ENCODE data around the gene CDCA8. TPM values are rescaled to one million over a fixed set of nuclear protein-coding genes. Genes with fewer than 3 reads are reported as not detected.

CDCA8 gene
- total RNA-seq, 4 donors from 2014 or later, result 0.18 to 5.9 TPM; not detected in 2

DNA sequence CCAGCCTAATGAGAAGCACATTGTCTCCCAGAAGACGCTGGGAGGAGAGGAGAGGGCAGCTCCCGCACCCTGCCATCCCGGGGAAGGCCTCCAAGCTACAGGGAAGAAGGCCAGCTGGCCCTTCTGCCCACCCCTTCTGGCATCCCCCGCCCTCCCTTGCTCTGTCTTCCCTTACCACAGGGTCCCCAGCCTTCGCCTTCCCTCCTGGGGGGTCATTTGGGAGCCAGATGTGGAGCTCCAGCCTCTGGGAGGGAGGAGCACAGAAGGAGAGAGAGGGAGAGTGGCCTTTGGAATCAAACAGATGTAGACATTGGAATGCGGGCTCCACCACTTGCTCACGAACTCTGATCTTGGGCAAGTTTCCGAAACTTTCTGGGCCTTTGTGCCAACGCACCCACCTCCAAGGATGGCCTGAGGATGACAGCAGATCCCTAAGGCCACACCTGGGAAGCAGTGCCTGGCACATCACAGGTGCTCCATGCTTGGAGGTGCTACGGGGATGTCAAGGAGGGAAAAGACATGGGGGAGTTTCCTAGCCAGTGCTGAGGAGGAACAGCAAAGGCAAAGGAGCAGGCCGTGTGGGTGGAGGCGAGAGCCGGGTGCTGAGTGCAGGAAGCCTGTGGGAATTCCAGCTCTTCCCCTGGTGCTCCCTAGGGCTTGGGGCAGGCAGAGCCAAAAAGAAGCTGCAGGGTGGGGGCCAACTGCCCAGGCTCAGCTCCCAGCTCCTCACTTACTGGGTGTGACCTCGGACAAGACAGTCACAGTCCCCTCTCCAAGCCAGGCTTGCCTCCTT, 34.5 kb upstream of the CDCA8 start:
- no peak overlapping the region for H3K4me3 ChIP-seq
- no peaks in the 10 kb centered on the region for H3K36me3 ChIP-seq
- no peaks in the 10 kb centered on the region for H3K27me3 ChIP-seq
- TF ChIP-seq CTCF (IDR thresholded peaks at IDR 0.05) (no peak), POLR2A (IDR thresholded peaks at IDR 0.05) (no peak)
- DNase-seq, result no peak
- no peaks in the 10 kb centered on the region for H3K4me1 ChIP-seq
- intact Hi-C loops (cut with DNase I; ENCODE audit: low total_unique reads), result no loop called here
- no peak overlapping the region for H3K27ac ChIP-seq
- H3K9me3 ChIP-seq, result no peaks in the 10 kb centered on the region

GRCh38 chr1:37658486-37658885, 33.8 kb upstream of the CDCA8 start:
- TF ChIP-seq CTCF (IDR thresholded peaks at IDR 0.05) (no peak), POLR2A (IDR thresholded peaks at IDR 0.05) (no peak)
- intact Hi-C loops (cut with DNase I; ENCODE audit: low total_unique reads), result no loop called here

GRCh38 chr1:37660664-37661063, 31.7 kb upstream of the CDCA8 start:
- Histone ChIP-seq H3K36me3 (no peaks in the 10 kb centered on the region), H3K4me3 (no peak overlapping the region), H3K4me1 (no peaks in the 10 kb centered on the region), H3K27me3 (no peaks in the 10 kb centered on the region), H3K9me3 (no peaks in the 10 kb centered on the region), H3K27ac (no peak overlapping the region)
- DNase-seq, result no peak
- intact Hi-C loops (cut with DNase I; ENCODE audit: low total_unique reads), result no loop called here
- TF ChIP-seq CTCF (IDR thresholded peaks at IDR 0.05) (no peak), POLR2A (IDR thresholded peaks at IDR 0.05) (no peak)

More at GRCh38 chr1:37658486-37658885, 33.8 kb upstream of the CDCA8 start:
- no peak overlapping the region for H3K4me3 ChIP-seq
- H3K4me1 ChIP-seq, result no peaks in the 10 kb centered on the region
- no peaks in the 10 kb centered on the region for H3K36me3 ChIP-seq
- DNase-seq, result no peak
- no peaks in the 10 kb centered on the region for H3K27me3 ChIP-seq
- no peaks in the 10 kb centered on the region for H3K9me3 ChIP-seq
- no peak overlapping the region for H3K27ac ChIP-seq

DNA sequence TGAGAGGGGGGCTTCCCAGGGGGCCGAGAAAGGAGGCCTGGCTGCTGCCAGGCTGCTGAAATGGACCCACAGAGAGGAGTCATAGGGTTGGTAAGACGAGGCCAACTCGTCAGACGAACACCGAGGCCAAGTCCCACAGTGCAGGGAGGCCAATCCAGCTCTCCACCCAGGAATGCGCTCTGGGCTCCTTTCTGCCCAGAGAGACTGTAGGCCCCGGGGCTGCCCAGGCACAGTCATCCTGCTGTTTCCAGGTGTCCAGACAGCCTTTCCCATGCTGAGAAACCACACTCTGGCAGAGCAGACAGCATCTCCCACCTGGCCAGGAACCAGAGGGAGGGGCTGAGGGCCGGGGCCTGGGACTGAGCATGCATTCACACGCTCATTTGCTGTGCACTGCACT, 30.9 kb upstream of the CDCA8 start:
- Histone ChIP-seq H3K27ac (no peak overlapping the region), H3K27me3 (no peaks in the 10 kb centered on the region), H3K9me3 (no peaks in the 10 kb centered on the region), H3K4me3 (no peak overlapping the region), H3K36me3 (no peaks in the 10 kb centered on the region), H3K4me1 (peaks cover 0 to 2% of the 10 kb centered on the region in 2 donors)
- TF ChIP-seq POLR2A (IDR thresholded peaks at IDR 0.05) (no peak), CTCF (IDR thresholded peaks at IDR 0.05) (no peak)
- intact Hi-C loops (cut with DNase I; ENCODE audit: low total_unique reads), result no loop called here
- DNase-seq, result no peak

DNA sequence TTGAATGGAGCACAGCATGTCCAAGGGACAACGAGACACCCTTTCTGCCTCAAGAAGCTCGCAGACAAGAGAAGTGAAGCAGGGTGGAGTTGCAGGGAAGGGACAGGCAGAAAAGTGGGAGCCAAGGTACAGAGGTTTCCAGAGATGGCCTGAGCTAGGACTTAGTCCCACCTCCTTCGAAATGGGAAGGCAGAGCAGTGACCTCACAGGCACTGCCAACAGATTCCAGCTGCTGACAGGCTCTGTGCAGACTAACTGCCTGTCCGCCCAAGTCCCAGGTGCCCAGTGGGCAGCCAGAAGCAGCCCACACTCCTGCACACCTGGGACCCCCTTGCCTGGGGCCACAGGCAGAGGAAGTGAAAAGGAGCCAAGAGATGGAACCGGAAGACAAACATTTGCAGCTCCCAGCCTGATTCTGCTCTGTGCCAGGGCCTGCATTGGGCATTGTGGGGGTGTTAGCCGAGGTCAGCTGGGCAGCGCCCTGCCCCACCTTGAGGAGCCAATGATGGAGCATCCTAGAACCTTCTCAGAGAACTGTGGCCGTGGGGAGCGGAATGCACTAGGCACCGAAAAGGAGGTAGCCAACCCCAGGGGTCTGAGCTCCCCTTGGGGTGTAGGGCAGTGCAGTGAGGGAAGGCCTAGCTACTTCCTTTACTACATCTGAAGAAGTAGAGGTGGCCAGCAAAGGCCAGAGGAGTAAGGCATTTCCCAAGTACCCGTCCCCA, 30.1 kb upstream of the CDCA8 start:
- intact Hi-C loops (cut with DNase I; ENCODE audit: low total_unique reads), result no loop called here
- Histone ChIP-seq H3K36me3 (no peaks in the 10 kb centered on the region), H3K27me3 (no peaks in the 10 kb centered on the region)

More for the DNA sequence above, 30.1 kb upstream of the CDCA8 start:
- Histone ChIP-seq H3K4me3 (no peak overlapping the region), H3K4me1 (peaks cover 0 to 8% of the 10 kb centered on the region in 2 donors), H3K27ac (no peak overlapping the region), H3K9me3 (no peaks in the 10 kb centered on the region)
- TF ChIP-seq CTCF (IDR thresholded peaks at IDR 0.05), result no peak
- no peak for TF ChIP-seq POLR2A (IDR thresholded peaks at IDR 0.05)
- no peak for DNase-seq

All from uterus (tissue), 4 donors.